ENCODE results near the gene FRS2. TPM values are rescaled to one million over a fixed set of nuclear protein-coding genes. Genes with fewer than 3 reads are reported as not detected.
"Not testable (repeated sequence)": the region's sequence is repeated elsewhere in the genome, so short reads cannot be mapped to it uniquely, and the experiment has no call there.

Gene FRS2
- total RNA-seq, 1 experiment from 2014 or later, result 24.8 TPM

- DNase-seq, result no peak
- no peak overlapping the region for H3K4me3 ChIP-seq
- no peaks in the 10 kb centered on the region for H3K36me3 ChIP-seq
- no peaks in the 10 kb centered on the region for H3K27me3 ChIP-seq
- peaks cover 2% of the 10 kb centered on the region for H3K9me3 ChIP-seq
Measured at GRCh38 chr12:69447892-69448291, 22.3 kb upstream of the FRS2 start.

DNA sequence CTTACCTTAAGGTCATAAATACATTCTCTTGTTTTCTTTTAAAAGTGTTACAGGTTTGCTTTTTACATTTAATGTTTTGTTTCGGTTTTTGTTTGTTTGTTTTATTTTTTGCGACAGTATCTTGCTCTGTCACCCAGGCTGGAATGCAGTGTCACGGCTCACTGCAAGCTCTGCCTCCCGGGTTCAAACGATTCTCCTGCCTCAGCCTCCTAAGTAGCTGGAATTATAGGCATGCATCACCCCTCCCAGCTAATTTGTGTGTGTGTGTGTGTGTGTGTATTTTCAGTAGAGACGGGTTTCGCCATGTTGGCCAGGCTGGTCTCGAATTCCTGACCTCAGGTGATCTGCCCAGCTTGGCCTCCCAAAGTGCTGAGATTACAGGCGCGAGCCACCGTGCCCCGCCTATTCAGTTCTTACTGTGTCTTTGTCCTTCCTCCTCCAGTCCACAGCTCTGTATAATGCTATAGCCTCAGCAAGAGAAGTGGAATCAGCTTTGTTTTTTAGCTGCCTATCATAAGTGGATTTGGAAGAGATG lies 17.5 kb upstream of the FRS2 start:
- DNase-seq, H3K36me3 ChIP-seq, H3K9me3 ChIP-seq, H3K27me3 ChIP-seq, H3K4me3 ChIP-seq: not testable (repeated sequence)

- Histone ChIP-seq H3K4me3 (no peak overlapping the region), H3K27me3 (no peaks in the 10 kb centered on the region), H3K9me3 (no peaks in the 10 kb centered on the region), H3K36me3 (no peaks in the 10 kb centered on the region)
- DNase-seq, result no peak
Measured at GRCh38 chr12:69456239-69456638, 13.9 kb upstream of the FRS2 start.

DNA sequence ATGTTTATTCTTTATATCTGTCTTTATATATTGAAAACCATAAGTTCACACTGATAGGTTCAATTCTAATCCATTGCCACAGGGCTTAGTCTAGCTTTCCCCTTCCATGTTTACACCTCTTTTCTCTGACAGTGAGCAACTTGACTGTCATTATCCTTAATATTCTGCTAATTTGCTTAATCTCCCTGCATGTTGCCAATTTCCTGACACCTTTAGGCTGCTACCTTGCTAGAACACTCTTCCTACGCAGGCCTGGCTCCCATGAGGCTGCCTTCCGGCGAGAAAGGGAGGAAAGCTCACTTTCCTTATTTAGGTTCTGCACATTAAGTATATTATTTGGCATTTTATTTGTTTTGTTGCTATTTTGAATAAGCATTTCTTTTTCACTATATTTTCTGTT lies 12.8 kb upstream of the FRS2 start:
- Histone ChIP-seq H3K36me3 (no peaks in the 10 kb centered on the region), H3K4me3 (no peak overlapping the region), H3K9me3 (no peaks in the 10 kb centered on the region), H3K27me3 (no peaks in the 10 kb centered on the region)
- no peak for DNase-seq

DNA sequence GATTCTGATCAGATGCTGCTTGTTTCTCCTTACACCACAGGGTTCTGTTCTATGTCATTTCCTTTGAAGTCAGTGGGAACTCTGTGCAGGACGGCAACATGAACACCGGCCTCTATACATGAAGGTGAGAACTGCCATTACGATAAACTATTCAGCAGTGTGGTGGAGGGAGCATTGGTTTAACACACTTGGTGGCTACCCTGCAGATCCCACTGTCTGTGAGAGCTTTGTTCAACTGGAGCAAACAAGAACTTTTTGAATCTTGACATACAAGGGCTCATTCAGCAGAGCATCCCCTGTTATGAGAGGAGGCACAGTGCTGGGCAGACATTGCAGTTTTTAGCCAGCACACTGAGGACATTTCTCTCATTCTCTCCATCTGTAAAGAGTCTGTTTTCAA lies 10.7 kb upstream of the FRS2 start:
- H3K4me3 ChIP-seq, result no peak overlapping the region
- no peak for DNase-seq
- no peaks in the 10 kb centered on the region for H3K9me3 ChIP-seq
- no peaks in the 10 kb centered on the region for H3K27me3 ChIP-seq
- no peaks in the 10 kb centered on the region for H3K36me3 ChIP-seq

GRCh38 chr12:69464428-69464827 lies 5.8 kb upstream of the FRS2 start:
- DNase-seq, result no peak

DNA sequence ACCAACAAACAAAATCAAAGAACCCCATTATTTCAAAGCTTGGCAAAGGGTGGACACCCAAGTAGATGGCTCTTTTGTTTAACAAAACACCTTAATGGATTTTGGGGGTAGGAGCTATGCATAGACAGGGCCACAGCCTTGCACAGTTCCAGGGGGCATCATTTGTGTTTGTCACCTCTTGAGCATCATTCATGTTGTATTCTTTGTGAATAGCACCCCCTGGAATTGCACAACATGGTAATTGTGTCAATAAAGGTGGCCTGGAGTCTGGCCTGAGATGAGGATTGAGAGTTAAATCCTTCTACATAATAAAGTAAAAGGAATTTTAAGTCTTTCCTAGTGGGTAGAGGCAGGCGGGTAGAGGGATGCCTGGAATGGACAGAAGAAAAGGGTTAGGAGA lies 3.3 kb upstream of the FRS2 start:
- H3K9me3 ChIP-seq, result no peaks in the 10 kb centered on the region
- DNase-seq, result no peak
- no peaks in the 10 kb centered on the region for H3K27me3 ChIP-seq
- no peak overlapping the region for H3K4me3 ChIP-seq
- H3K36me3 ChIP-seq, result no peaks in the 10 kb centered on the region

More at GRCh38 chr12:69464428-69464827, 5.8 kb upstream of the FRS2 start:
- no peaks in the 10 kb centered on the region for H3K9me3 ChIP-seq
- H3K36me3 ChIP-seq, result no peaks in the 10 kb centered on the region
- H3K4me3 ChIP-seq, result no peak overlapping the region
- H3K27me3 ChIP-seq, result no peaks in the 10 kb centered on the region

GRCh38 chr12:69467366-69467765 lies 2.8 kb upstream of the FRS2 start:
- H3K27me3 ChIP-seq, result no peaks in the 10 kb centered on the region
- H3K9me3 ChIP-seq, result no peaks in the 10 kb centered on the region
- H3K36me3 ChIP-seq, result peaks cover under 1% of the 10 kb centered on the region; the same call in 1 of the 2 replicates
- no peak overlapping the region for H3K4me3 ChIP-seq
- DNase-seq, result no peak

- Histone ChIP-seq H3K27me3 (no peaks in the 10 kb centered on the region), H3K9me3 (no peaks in the 10 kb centered on the region), H3K36me3 (peaks cover 6% of the 10 kb centered on the region; the same call in 1 of the 2 replicates), H3K4me3 (no peak overlapping the region)
- DNase-seq, result no peak
Measured at GRCh38 chr12:69468237-69469026, 1.8 kb upstream of the FRS2 start.

DNA sequence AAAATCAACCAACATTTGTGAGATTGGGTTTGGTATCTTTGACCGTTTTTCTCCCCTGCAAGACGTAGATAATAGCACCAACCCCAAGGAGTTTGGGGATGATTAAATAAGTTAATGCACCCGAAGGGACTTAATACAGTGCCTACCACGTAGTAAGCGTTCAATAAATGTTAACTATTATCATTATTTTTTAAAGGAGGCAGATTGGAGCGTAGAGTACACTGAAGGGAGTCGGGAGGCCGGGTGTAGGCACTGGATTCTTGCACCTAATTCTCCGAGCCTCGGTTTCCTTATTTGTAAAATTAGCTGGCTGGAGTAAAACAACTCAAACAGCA lies 367 bp upstream of the FRS2 start:
- Histone ChIP-seq H3K9me3 (no peaks in the 10 kb centered on the region), H3K36me3 (peaks cover 6% of the 10 kb centered on the region; the same call in 1 of the 2 replicates), H3K4me3 (peak overlapping the region; percentile 93), H3K27me3 (no peaks in the 10 kb centered on the region)
- no peak for DNase-seq

GRCh38 chr12:69471076-69471430 lies 865 bp downstream of the FRS2 start:
- Histone ChIP-seq H3K9me3 (no peaks in the 10 kb centered on the region), H3K36me3 (peaks cover 6% of the 10 kb centered on the region; the same call in 1 of the 2 replicates), H3K27me3 (no peaks in the 10 kb centered on the region), H3K4me3 (peak overlapping the region; percentile 93)
- no peak for DNase-seq

- Histone ChIP-seq H3K27me3 (no peaks in the 10 kb centered on the region), H3K9me3 (no peaks in the 10 kb centered on the region), H3K36me3 (peaks cover 6% of the 10 kb centered on the region; the same call in 1 of the 2 replicates), H3K4me3 (peak overlapping the region; percentile 93)
- DNase-seq, result no peak
Measured at GRCh38 chr12:69471667-69472385, 1.6 kb downstream of the FRS2 start.

GRCh38 chr12:69473262-69473661 lies 3.1 kb downstream of the FRS2 start:
- H3K27me3 ChIP-seq, result no peaks in the 10 kb centered on the region
- H3K36me3 ChIP-seq, result peaks cover 6% of the 10 kb centered on the region; the same call in 1 of the 2 replicates
- no peaks in the 10 kb centered on the region for H3K9me3 ChIP-seq
- no peak overlapping the region for H3K4me3 ChIP-seq
- DNase-seq, result no peak

DNA sequence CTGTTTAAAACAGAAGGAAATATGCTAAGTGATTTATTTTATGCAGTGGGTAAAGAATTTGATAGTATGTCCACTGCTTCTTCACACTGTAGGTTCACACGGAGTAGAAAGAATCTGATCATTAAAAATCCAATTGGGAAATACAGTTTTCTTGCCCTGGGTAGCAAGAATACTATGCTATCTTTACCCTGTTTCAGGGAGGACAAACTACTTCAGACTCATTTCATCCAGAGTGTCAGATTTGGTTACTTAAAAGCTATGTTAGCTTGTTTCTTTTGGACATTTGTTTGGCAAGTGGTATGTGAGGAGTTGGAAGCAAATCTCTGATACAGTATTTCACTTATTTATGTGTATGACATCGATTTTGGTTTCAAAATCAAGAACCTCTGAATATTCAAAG lies 4.3 kb downstream of the FRS2 start:
- no peaks in the 10 kb centered on the region for H3K9me3 ChIP-seq
- H3K27me3 ChIP-seq, result no peaks in the 10 kb centered on the region
- no peak for DNase-seq
- no peak overlapping the region for H3K4me3 ChIP-seq
- H3K36me3 ChIP-seq, result peaks cover 6% of the 10 kb centered on the region; the same call in 1 of the 2 replicates

- Histone ChIP-seq H3K9me3 (peaks cover 6% of the 10 kb centered on the region; the same call in 1 of the 2 replicates), H3K36me3 (peaks cover 6% of the 10 kb centered on the region; the same call in 1 of the 2 replicates), H3K27me3 (no peaks in the 10 kb centered on the region), H3K4me3 (no peak overlapping the region)
- DNase-seq, result no peak
Measured at GRCh38 chr12:69475237-69475975, 5.2 kb downstream of the FRS2 start.

DNA sequence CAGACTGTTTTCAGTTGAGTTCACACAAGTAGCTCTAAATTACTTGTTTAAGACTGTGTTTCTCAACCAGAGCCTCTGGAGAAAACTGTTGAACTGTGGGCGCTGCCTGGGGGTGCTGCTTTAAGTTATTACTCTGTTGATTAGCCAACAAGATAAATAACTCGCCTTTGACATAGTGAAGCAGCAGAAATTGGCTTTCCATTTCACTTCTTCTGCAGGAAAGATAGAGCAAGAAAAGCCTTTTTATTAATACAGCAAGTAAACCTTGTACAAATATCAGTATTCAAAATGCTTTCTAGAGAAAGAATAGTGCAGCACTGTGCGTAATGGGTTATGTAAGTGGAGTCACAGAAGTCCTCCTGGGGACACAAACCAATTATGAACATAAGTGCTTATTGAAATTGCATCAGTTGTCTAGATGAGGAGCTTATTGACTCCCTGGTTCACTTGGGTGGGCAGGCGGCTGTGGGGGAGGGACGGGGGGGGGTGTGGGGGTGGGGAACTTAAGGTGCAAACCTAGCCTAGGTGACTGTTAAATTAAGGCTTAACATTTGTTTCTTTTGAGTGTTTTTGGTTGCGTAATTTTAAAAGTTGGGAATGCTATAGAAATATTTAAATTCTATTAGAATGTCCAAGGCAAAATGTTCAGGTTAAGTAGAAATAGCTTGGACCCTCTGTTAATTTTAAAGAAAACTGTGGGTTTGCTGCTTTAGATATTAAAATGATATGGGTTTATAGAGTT lies 6.3 kb downstream of the FRS2 start:
- Histone ChIP-seq H3K36me3 (peaks cover 6% of the 10 kb centered on the region; the same call in 1 of the 2 replicates), H3K4me3 (no peak overlapping the region), H3K27me3 (no peaks in the 10 kb centered on the region), H3K9me3 (peaks cover 6% of the 10 kb centered on the region; the same call in 1 of the 2 replicates)
- DNase-seq, result no peak

Data from MG63 (cell line).